CD14-positive monocyte (primary cell): ENCODE data around the gene OTUD7B. TPM values are rescaled to one million over a fixed set of nuclear protein-coding genes. Genes with fewer than 3 reads are reported as not detected.

Experiments used
- DNase-seq, 3 donors: peaks; one replicate each; pipeline ENCODE4 v3.0.0-alpha.2; 2011 to 2022
- H2AFZ ChIP-seq: 2 replicates; pipeline ENCODE4 v1.6.0; 2012; ENCODE audit warnings: mild to moderate bottlenecking, low read depth, low read length, inconsistent platforms; ENCODE audit not compliant: insufficient read depth, poor library complexity, severe bottlenecking
- H3K27ac ChIP-seq, 2 donors: 1 replicate in 1 of 2; 2 replicates in 1 of 2; pipeline ENCODE4 v1.5.1; 2012 to 2013; ENCODE audit warnings: low read length in 2 of 2, control low read depth in 1 of 2, inconsistent platforms in 1 of 2, low read depth in 1 of 2, mild to moderate bottlenecking in 1 of 2
- H3K27me3 ChIP-seq, 2 donors: one replicate each; pipeline versions ENCODE4 v1.6.0 to v1.6.1; 2011 to 2013; ENCODE audit warnings: low read length in 2 of 2; ENCODE audit not compliant: control insufficient read depth in 2 of 2, insufficient read depth in 2 of 2
- H3K36me3 ChIP-seq, 2 donors: replicated peaks in 1 of 2; 1 replicate in 1 of 2; 2 replicates in 1 of 2; pipeline versions ENCODE4 v1.5.1 to v1.6.1; 2012 to 2013; ENCODE audit warnings: low read length in 2 of 2, control low read depth in 1 of 2, inconsistent platforms in 1 of 2, mild to moderate bottlenecking in 1 of 2; ENCODE audit not compliant: insufficient read depth in 2 of 2, control insufficient read depth in 1 of 2
- H3K4me1 ChIP-seq, 2 donors: 1 replicate in 1 of 2; 2 replicates in 1 of 2; pipeline versions ENCODE4 v1.5.1 to v1.6.1; 2012 to 2013; ENCODE audit warnings: low read length in 2 of 2, control low read depth in 1 of 2, inconsistent platforms in 1 of 2, mild to moderate bottlenecking in 1 of 2, moderate library complexity in 1 of 2; ENCODE audit not compliant: insufficient read depth in 2 of 2, control insufficient read depth in 1 of 2
- H3K4me2 ChIP-seq: replicated peaks from 2 replicates; pipeline ENCODE3; 2012; ENCODE audit warnings: low read length, moderate library complexity, mild to moderate bottlenecking; ENCODE audit not compliant: poor library complexity, severe bottlenecking; ENCODE audit errors: extremely low read depth
- H3K4me3 ChIP-seq, 3 experiments: fragments of 200-600 bp in 1 of 3; sonication (generic) in 1 of 3; replicated peaks in 1 of 3; 1 replicate in 2 of 3; 2 replicates in 1 of 3; pipeline ENCODE4 v1.5.1; 2011 to 2013; ENCODE audit warnings: low read length in 3 of 3, mild to moderate bottlenecking in 3 of 3, control low read depth in 2 of 3, low read depth in 2 of 3, inconsistent platforms in 1 of 3, moderate library complexity in 1 of 3
- H3K79me2 ChIP-seq: 2 replicates; pipeline ENCODE4 v1.6.0; 2012; ENCODE audit warnings: mild to moderate bottlenecking, control low read depth, inconsistent platforms, low read length, moderate library complexity; ENCODE audit not compliant: insufficient read depth
- H3K9ac ChIP-seq: 2 replicates; pipeline ENCODE4 v1.6.0; 2017; ENCODE audit warnings: low read length, mild to moderate bottlenecking; ENCODE audit not compliant: insufficient read depth, poor library complexity, severe bottlenecking
- H3K9me3 ChIP-seq, 2 donors: replicated peaks in 1 of 2; 1 replicate in 1 of 2; 2 replicates in 1 of 2; pipeline versions ENCODE4 v1.5.1 to v1.6.1; 2012 to 2013; ENCODE audit warnings: low read length in 2 of 2, control low read depth in 1 of 2; ENCODE audit not compliant: control insufficient read depth in 1 of 2, insufficient read depth in 1 of 2
- H4K20me1 ChIP-seq: 2 replicates; pipeline ENCODE4 v1.6.0; 2012; ENCODE audit warnings: mild to moderate bottlenecking, low read length, control low read depth, moderate library complexity; ENCODE audit not compliant: insufficient read depth
- H3K27ac Mint-ChIP-seq, 7 donors: one replicate each; pipeline ENCODE4 v1.8.0; 2020; ENCODE audit warnings: mild to moderate bottlenecking in 7 of 7, mixed read lengths in 7 of 7, moderate library complexity in 6 of 7, inconsistent platforms in 2 of 7
- H3K27me3 Mint-ChIP-seq, 3 donors: one replicate each; pipeline ENCODE4 v1.8.0; 2021 to 2022; ENCODE audit warnings: low read depth in 3 of 3, mild to moderate bottlenecking in 3 of 3, mixed read lengths in 3 of 3, moderate library complexity in 3 of 3, inconsistent platforms in 1 of 3
- H3K36me3 Mint-ChIP-seq, 2 donors: one replicate each; pipeline ENCODE4 v1.8.0; 2020; ENCODE audit warnings: mixed read lengths in 2 of 2, inconsistent platforms in 1 of 2, mild to moderate bottlenecking in 1 of 2
- H3K4me1 Mint-ChIP-seq: one replicate; pipeline ENCODE4 v1.8.0; 2020; ENCODE audit warnings: mild to moderate bottlenecking, mixed read lengths
- H3K4me3 Mint-ChIP-seq, 2 donors: one replicate each; pipeline ENCODE4 v1.8.0; 2020; ENCODE audit warnings: mild to moderate bottlenecking in 2 of 2, mixed read lengths in 2 of 2, moderate library complexity in 1 of 2
- H3K9me3 Mint-ChIP-seq, 7 donors: one replicate each; pipeline ENCODE4 v1.8.0; 2020 to 2022; ENCODE audit warnings: mixed read lengths in 7 of 7, mild to moderate bottlenecking in 6 of 7, moderate library complexity in 6 of 7, inconsistent platforms in 2 of 7
- CTCF ChIP-seq: fragments of 200-600 bp; IDR thresholded peaks from one replicate; pipeline ENCODE4 v1.8.0; 2022; ENCODE audit warnings: antibody characterized with exemption, mild to moderate bottlenecking
- WGBS: methylation state at CpG from one replicate; pipeline ENCODE4 v1.1.5; 2013; ENCODE audit warnings: missing lambda C conversion rate; ENCODE audit not compliant: insufficient coverage; 5-methylcytosine and 5-hydroxymethylcytosine counted together
- intact Hi-C, 2 donors: fragments of 100-400 bp; cut with micrococcal nuclease; formaldehyde crosslinking; loops; one replicate each; pipeline versions ENCODE4 v1.15.0 to v1.15.1; 2023
- polyA plus RNA-seq, 3 donors: library from polyadenylated mRNA; depleted of rRNA in 1 of 3; unstranded in 2 of 3; stranded (reverse) in 1 of 3; fragments of 300-500 nt in 2 of 3; fragments of >200 nt in 1 of 3; fragmentation: Illumina TruSeq in 2 of 3; gene quantifications; 1 replicate in 2 of 3; 2 replicates in 1 of 3; pipeline ENCODE4 v1.2.3, GENCODE V29; 2012 to 2021

Gene OTUD7B
- polyA plus RNA-seq, 3 donors = 0.03 TPM; not detected in 2

GRCh38 chr1:149931212-149931790 is 79.2 kb downstream of the OTUD7B start:
- Histone ChIP-seq H2AFZ (peak overlapping the region; percentile 77), H3K27me3 (no peaks in the 10 kb centered on the region), H3K4me3 (peak overlapping the region; percentile 37 to 90 (median 88)), H3K9ac (peak overlapping the region; percentile 74), H3K36me3 (peaks cover 5 to 6% of the 10 kb centered on the region in 2 donors), H3K79me2 (peaks cover 53% of the 10 kb centered on the region), H3K9me3 (no peaks in the 10 kb centered on the region), H4K20me1 (peaks cover 9% of the 10 kb centered on the region), H3K27ac (peak overlapping the region; percentile 87 to 95), H3K4me1 (peaks cover 59 to 76% of the 10 kb centered on the region in 2 donors), H3K4me2 (peak overlapping the region; percentile 95)
- peaks cover 79% of the 10 kb centered on the region for H3K4me1 Mint-ChIP-seq
- peak overlapping the region; percentile 92 to 100 (median 98) for H3K27ac Mint-ChIP-seq
- peak; percentile 62 to 86 (median 86) for DNase-seq
- no peak for TF ChIP-seq CTCF
- peaks cover 0 to 1% (median 0%) of the 10 kb centered on the region in 7 donors for H3K9me3 Mint-ChIP-seq
- intact Hi-C loops = loop anchor here in 1 of 2 donors (10.0 kb wide), 1 partner anchor 254 kb away; no protein-coding TSS in a partner anchor
- peaks cover 0 to 12% (median 0%) of the 10 kb centered on the region in 3 donors for H3K27me3 Mint-ChIP-seq
- H3K36me3 Mint-ChIP-seq = peaks cover 14% of the 10 kb centered on the region in 2 donors
- H3K4me3 Mint-ChIP-seq = peak overlapping the region; percentile 93 to 95
- 15% methylated on average over 9 of the region's 13 CpGs for WGBS

GRCh38 chr1:149929856-149930255 is 80.7 kb downstream of the OTUD7B start:
- Histone ChIP-seq H3K4me2 (peak overlapping the region; percentile 95), H3K79me2 (peaks cover 63% of the 10 kb centered on the region), H3K27ac (peak overlapping the region; percentile 87 to 95), H3K9me3 (no peaks in the 10 kb centered on the region), H2AFZ (peak overlapping the region; percentile 46), H3K27me3 (no peaks in the 10 kb centered on the region), H3K4me3 (peak overlapping the region; percentile 37 to 90 (median 88)), H3K4me1 (peaks cover 56 to 80% of the 10 kb centered on the region in 2 donors), H4K20me1 (peaks cover 23% of the 10 kb centered on the region), H3K36me3 (peaks cover 20 to 21% of the 10 kb centered on the region in 2 donors), H3K9ac (peak overlapping the region; percentile 74)
- intact Hi-C loops = loop anchor here in 1 of 2 donors (2.0 to 10.0 kb wide), 2 partner anchors 43 to 255 kb away; a partner anchor contains a TSS
- DNase-seq = peak; percentile 61 to 77 (median 74)
- peak overlapping the region; percentile 92 to 100 (median 98) for H3K27ac Mint-ChIP-seq
- H3K4me3 Mint-ChIP-seq = peak overlapping the region; percentile 93 to 95
- no peak for TF ChIP-seq CTCF
- peaks cover 0 to 12% (median 0%) of the 10 kb centered on the region in 3 donors for H3K27me3 Mint-ChIP-seq
- peaks cover 76% of the 10 kb centered on the region for H3K4me1 Mint-ChIP-seq
- H3K9me3 Mint-ChIP-seq = no peaks in the 10 kb centered on the region
- WGBS = 0% methylated on average over 1 of the region's 2 CpGs
- H3K36me3 Mint-ChIP-seq = peaks cover 25 to 28% of the 10 kb centered on the region in 2 donors
